ENCODE measurements around the gene ABHD2. TPM values are rescaled to one million over a fixed set of nuclear protein-coding genes. Genes with fewer than 3 reads are reported as not detected.

ABHD2 gene
- total RNA-seq, 2 experiments from 2014 or later = 36.0 to 39.2 TPM

- Histone ChIP-seq H3K27me3 (ENCODE audit: control insufficient read depth in 1 of 2, insufficient read depth in 2 of 2, low read length in 2 of 2) (no peaks in the 10 kb centered on the region), H3K36me3 (ENCODE audit: insufficient read depth, low read length) (peaks cover 24% of the 10 kb centered on the region), H3K9me3 (ENCODE audit: control insufficient read depth in 1 of 2, insufficient read depth in 1 of 2, low read length in 2 of 2) (no peaks in the 10 kb centered on the region), H3K4me3 (ENCODE audit: low read length) (no peak overlapping the region), H3K27ac (ENCODE audit: low read depth in 1 of 2, low read length in 2 of 2) (no peak overlapping the region), H3K4me1 (ENCODE audit: insufficient read depth, low read length) (peaks cover 10% of the 10 kb centered on the region)
- intact Hi-C loops (cut with DNase I, micrococcal nuclease) = no loop called here
- peaks cover 44% of the 10 kb centered on the region for H3K36me3 Mint-ChIP-seq (ENCODE audit: low read depth)
- no peaks in the 10 kb centered on the region for H3K9me3 Mint-ChIP-seq
- no peaks in the 10 kb centered on the region for H3K27me3 Mint-ChIP-seq
- TF ChIP-seq CTCF (IDR thresholded peaks at IDR 0.05) = no peak
- no peak for ATAC-seq (ENCODE audit: poor library complexity)
- H3K27ac Mint-ChIP-seq = no peak overlapping the region
- ChIA-PET POLR2A (interaction anchor here (1.6 kb wide), 1 partner anchor 12 kb away, joined by 7 read pairs; no protein-coding TSS in a partner anchor), CTCF (no interaction called here)
- no peak overlapping the region for H3K4me3 Mint-ChIP-seq
- no peak for DNase-seq
- H3K4me1 Mint-ChIP-seq (ENCODE audit: low read depth) = peaks cover 23% of the 10 kb centered on the region
These were observed 15.4 kb downstream of the ABHD2 start for GRCh38 chr15:89103481-89104171.

GRCh38 chr15:89104172-89104564, 15.9 kb downstream of the ABHD2 start:
- CTCF ChIA-PET = no interaction called here

GRCh38 chr15:89105147-89105546, 16.9 kb downstream of the ABHD2 start:
- TF ChIP-seq CTCF (IDR thresholded peaks at IDR 0.05) = no peak
- Mint-ChIP-seq H3K27me3 (no peaks in the 10 kb centered on the region), H3K4me3 (no peak overlapping the region), H3K4me1 (ENCODE audit: low read depth) (peaks cover 18% of the 10 kb centered on the region), H3K27ac (no peak overlapping the region), H3K9me3 (no peaks in the 10 kb centered on the region), H3K36me3 (ENCODE audit: low read depth) (peaks cover 44% of the 10 kb centered on the region)
- Histone ChIP-seq H3K27me3 (ENCODE audit: control insufficient read depth in 1 of 2, insufficient read depth in 2 of 2, low read length in 2 of 2) (no peaks in the 10 kb centered on the region), H3K27ac (ENCODE audit: low read depth in 1 of 2, low read length in 2 of 2) (no peak overlapping the region), H3K36me3 (ENCODE audit: insufficient read depth, low read length) (peaks cover 26% of the 10 kb centered on the region), H3K9me3 (ENCODE audit: control insufficient read depth in 1 of 2, insufficient read depth in 1 of 2, low read length in 2 of 2) (no peaks in the 10 kb centered on the region), H3K4me1 (ENCODE audit: insufficient read depth, low read length) (peaks cover 12% of the 10 kb centered on the region), H3K4me3 (ENCODE audit: low read length) (no peak overlapping the region)
- CTCF ChIA-PET = interaction anchor here (0.7 kb wide), 1 partner anchor 14 kb away, joined by 3 read pairs; no protein-coding TSS in a partner anchor
- POLR2A ChIA-PET = no interaction called here
- no peak for DNase-seq
- intact Hi-C loops (cut with DNase I, micrococcal nuclease) = no loop called here
- ATAC-seq (ENCODE audit: poor library complexity) = no peak

More at GRCh38 chr15:89104172-89104564, 15.9 kb downstream of the ABHD2 start:
- H3K36me3 Mint-ChIP-seq (ENCODE audit: low read depth) = peaks cover 44% of the 10 kb centered on the region
- POLR2A ChIA-PET = interaction anchor here (1.6 kb wide), 1 partner anchor 13 kb away, joined by 7 read pairs; no protein-coding TSS in a partner anchor
- H3K9me3 Mint-ChIP-seq = no peaks in the 10 kb centered on the region
- Histone ChIP-seq H3K27ac (ENCODE audit: low read depth in 1 of 2, low read length in 2 of 2) (no peak overlapping the region), H3K4me3 (ENCODE audit: low read length) (no peak overlapping the region), H3K4me1 (ENCODE audit: insufficient read depth, low read length) (peaks cover 13% of the 10 kb centered on the region), H3K36me3 (ENCODE audit: insufficient read depth, low read length) (peaks cover 26% of the 10 kb centered on the region), H3K9me3 (ENCODE audit: control insufficient read depth in 1 of 2, insufficient read depth in 1 of 2, low read length in 2 of 2) (no peaks in the 10 kb centered on the region), H3K27me3 (ENCODE audit: control insufficient read depth in 1 of 2, insufficient read depth in 2 of 2, low read length in 2 of 2) (no peaks in the 10 kb centered on the region)
- H3K27me3 Mint-ChIP-seq = no peaks in the 10 kb centered on the region
- intact Hi-C loops (cut with DNase I, micrococcal nuclease) = no loop called here
- H3K27ac Mint-ChIP-seq = no peak overlapping the region
- ATAC-seq (ENCODE audit: poor library complexity) = no peak
- no peak overlapping the region for H3K4me3 Mint-ChIP-seq
- H3K4me1 Mint-ChIP-seq (ENCODE audit: low read depth) = peaks cover 23% of the 10 kb centered on the region
- TF ChIP-seq CTCF (IDR thresholded peaks at IDR 0.05) = no peak
- DNase-seq = no peak

All from CD4-positive, alpha-beta T cell (primary cell).